GM18861 (cell line): ENCODE results near the gene VWA5B1.

ENCODE experiments used
- ATAC-seq: cut with Tn5 transposase; IDR thresholded peaks from one replicate; pipeline ENCODE4 v1.9.1; 2021; ENCODE audit not compliant: unreplicated experiment

VWA5B1 gene

GRCh38 chr1:20347699-20348098 lies 57.0 kb downstream of the VWA5B1 start:
- ATAC-seq = no peak

DNA sequence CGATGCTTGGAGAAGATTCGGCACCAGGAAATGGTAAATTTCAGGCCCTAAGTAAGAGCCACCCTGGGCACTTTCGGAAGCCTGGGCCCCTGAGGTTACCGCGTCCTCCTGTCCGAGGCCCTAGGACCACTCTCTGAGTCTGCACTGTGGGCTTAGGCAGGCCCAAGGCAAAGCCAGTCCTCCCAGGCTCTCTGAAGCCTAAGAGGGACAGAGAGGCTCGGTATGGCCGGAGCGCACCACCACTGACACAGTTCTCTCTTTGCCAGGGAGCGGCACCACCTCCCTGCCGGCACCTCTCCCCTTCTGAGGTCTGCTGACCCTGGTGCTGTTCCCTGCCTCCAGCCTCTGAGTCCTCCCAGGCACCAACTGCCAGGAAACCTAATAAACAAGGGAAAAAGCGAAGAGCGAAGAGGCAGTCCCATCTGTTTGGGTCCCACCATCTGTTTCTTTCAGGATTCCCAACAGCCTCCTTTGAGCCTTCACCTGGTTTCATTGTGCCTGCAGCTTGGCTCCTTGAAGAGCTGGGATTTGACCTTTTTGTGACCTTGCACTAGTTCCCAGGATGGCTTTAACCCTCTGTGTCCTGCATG lies 57.7 kb downstream of the VWA5B1 start:
- ATAC-seq = no peak

- ATAC-seq = no peak
Observed at GRCh38 chr1:20349561-20349960, 58.9 kb downstream of the VWA5B1 start.

GRCh38 chr1:20349971-20350370 lies 59.3 kb downstream of the VWA5B1 start:
- ATAC-seq = no peak

- ATAC-seq = no peak
Observed at GRCh38 chr1:20350421-20350820, 59.7 kb downstream of the VWA5B1 start.

GRCh38 chr1:20351911-20352701 lies 61.4 kb downstream of the VWA5B1 start:
- no peak for ATAC-seq

DNA sequence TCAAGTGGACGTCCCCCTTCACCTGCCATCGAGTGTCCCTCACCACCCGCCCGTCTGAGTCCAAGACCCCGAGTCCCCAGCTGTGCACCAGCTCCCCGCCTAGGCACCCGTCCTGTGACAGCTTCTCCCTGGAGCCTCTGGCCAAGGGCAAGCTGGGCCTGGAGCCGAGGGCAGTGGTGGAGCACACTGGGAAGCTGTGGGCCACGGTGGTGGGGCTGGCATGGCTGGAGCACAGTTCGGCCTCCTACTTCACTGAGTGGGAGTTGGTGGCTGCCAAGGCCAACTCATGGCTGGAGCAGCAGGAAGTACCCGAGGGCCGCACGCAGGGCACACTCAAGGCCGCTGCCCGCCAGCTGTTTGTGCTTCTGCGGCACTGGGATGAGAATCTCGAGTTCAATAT lies 63.2 kb downstream of the VWA5B1 start:
- ATAC-seq = no peak

DNA sequence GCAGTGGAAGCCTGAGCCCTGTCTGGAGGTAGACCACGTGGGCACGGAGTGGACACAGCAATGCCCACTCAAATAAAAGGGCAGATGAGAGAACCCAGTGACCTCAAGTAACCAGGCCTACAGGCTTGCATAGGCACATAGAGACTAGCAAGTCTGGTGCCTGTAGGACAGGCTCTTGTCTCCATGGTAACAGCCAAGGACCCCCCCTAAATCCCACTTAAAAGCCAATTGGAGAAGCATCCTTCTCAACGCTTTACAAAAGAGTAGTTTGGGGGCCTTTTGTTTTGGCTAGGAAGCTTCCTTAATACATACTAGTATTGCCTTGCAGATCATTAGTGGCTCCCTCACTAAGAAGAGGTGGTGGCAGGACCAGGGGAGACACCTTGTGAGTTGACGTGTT lies 63.9 kb downstream of the VWA5B1 start:
- no peak for ATAC-seq

DNA sequence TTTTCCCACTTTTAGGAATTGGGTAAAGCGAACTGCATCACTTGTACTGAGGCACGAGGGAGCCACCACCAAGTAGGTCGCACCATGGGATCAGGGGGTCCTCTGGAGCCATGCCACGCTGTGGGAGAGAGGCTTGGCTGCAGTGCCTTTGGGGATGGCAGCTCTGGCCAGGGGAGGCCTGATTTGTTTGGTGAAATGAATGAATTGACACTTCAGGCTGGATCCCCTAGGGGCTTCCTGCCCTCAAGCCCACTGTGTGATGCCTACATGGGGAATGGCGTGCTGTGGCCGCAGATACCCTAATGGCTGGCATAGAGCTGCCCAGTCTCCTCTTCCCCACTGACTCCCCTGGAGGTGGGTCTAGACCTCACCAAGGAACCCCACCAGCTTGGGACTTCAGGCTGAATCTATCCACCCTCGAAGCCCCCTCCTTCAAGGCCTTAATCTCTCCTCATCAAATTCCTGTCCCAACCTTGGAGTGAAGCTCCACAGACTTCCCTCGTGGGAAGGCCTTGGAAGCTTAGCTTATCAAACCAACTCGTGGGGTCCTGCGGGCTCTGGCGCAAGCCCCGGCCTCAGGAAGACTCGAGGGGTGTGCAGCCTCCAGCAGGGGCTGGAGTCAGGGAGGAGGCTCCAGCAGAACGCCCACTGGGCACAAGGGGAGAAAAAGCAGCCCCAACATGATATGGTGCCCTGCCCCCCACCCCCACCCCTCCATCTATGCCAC lies 64.6 kb downstream of the VWA5B1 start:
- ATAC-seq = no peak

GRCh38 chr1:20355828-20356735 lies 65.4 kb downstream of the VWA5B1 start:
- no peak for ATAC-seq

- ATAC-seq = no peak
Observed at GRCh38 chr1:20356850-20357459, 66.3 kb downstream of the VWA5B1 start.

DNA sequence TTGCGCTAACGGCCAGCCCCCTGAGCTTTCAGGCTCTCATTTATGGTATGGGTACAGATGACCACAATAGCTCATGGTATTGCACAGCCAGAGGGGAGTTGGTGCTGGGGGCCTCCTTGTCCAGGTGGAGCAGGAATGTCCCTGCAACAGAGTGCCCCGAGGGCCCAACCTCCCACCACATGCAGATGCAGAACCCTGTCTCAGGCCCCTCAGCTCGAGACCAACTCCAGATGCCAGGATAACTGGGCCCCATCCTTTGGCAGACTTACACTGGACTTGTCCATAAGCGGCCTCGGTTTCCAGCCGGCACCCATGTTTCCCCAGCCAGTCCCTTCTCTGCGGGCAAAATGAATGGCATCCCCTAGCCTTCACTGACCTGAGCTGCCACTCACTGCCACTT lies 67.1 kb downstream of the VWA5B1 start:
- ATAC-seq = no peak

DNA sequence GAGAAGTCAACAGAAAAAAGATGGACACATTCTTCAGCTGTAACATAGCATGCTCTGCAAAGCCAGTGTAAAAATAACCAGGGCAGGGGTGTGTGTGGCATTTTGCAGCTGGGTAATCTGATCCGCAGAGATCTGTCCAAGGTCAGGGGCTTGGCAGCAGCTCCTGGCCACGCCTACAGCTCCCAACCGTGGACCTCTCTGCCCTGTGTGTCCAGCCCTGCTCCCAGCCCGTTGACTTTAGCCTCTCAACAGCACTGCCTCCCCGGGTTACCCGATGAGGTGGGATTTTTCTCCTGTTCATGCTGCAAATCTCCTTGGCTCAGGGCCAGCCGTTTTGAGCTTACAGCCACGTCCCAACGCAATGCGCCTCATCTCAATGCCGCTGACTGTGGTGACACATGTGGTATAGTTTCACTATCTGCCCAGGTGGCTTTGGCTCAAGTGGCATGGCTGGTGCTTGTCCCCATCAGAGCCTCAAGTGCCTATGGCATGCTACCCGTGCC lies 68.1 kb downstream of the VWA5B1 start:
- ATAC-seq = no peak

DNA sequence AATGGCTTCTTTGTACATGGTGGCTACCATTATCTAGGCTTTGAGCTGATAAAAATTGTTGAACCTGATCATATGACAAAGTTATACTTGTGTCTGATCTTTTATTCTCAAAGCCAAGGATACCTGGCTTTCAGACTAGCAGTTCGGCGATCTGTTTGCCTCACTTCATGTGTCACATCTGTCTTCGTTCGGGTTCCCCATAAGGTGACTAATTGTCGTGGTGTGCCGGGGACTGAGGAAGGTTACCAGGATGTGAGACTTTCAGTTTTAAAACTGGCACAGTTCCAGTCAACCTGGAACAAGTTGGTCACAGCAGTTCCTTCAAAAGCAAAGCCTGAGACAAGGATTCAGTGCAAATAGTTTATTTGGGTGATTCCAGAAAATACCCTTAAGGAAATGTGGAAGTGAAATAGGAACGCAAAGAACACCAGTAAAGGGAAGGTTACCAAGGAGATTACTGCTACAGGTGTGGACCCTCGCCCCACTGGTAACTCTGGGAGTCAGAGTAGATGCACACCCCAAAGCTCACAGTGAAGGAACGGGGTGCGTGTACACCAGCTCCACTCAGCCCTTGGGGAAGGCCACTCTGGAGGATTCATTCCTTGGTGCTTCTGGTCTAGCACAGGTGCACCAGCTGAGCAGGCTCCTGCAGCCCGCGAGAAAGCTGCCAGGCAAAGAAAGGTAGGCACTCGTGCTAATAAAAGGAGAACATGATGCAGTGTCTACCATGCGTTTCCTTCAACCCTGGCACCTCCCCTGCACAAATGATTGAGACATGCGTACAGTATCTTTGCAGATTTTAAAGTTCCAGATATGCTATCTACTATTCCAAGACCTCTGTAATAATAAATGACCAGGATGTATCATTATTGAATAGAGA lies 69.0 kb downstream of the VWA5B1 start:
- no peak for ATAC-seq

GRCh38 chr1:20361401-20361800 lies 70.7 kb downstream of the VWA5B1 start:
- ATAC-seq = no peak

DNA sequence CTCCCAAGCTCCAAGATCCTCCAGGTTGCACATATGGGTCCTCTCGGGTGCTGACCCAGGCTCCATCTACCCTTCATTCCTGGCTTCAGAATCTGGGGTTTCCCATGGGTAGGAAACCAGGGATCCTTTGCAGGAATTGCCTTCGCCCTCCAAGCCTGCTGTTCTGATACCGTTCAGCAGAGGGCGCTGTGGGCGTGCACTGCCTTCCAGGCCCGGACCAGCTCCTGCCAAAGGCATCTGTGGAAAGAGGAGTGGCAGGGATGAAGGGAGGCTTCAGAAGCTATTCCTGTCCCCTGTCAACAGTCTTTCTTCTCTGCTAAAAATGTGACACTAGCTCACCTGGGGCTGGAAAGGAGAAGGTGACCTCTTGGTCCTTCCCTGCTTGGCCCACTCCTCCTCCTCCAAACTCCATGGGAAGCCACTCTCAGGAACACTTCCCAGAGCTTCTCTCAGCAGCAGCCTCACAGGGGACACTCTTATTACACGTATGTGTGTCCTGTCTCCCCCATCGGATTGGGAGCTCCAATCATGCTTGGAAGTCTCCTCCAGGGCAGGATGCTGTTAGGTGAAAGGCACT lies 71.2 kb downstream of the VWA5B1 start:
- no peak for ATAC-seq

DNA sequence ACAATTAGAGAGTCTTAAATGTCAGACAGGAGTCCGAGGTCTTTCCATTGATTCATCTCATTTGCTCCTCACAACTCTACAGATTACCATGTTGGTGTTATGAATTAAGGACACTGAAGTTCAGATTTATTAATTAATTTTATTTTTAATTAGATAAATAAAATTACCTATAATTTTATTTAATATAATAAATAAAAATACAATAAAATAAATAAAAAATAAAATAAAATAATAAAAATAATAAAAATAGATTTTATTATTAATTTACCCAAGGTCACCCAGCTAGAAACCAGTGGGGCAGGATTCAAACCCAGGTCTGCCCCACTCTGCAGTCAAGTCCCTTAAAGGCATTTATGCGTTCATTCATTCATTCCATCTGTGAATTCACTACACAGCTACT lies 72.2 kb downstream of the VWA5B1 start:
- ATAC-seq = no peak

GRCh38 chr1:20365421-20366055 lies 74.9 kb downstream of the VWA5B1 start:
- ATAC-seq = no peak

GRCh38 chr1:20366056-20366462 lies 75.4 kb downstream of the VWA5B1 start:
- no peak for ATAC-seq
